PC-9 (cell line): ENCODE results near the gene HFE.

Source experiments
- CTCF ChIP-seq: fragments of 200-600 bp; sonication (generic); conservative IDR thresholded peaks from 2 replicates; pipeline ENCODE4 v1.6.1; 2017; ENCODE audit warnings: mixed run types, antibody characterized with exemption, mild to moderate bottlenecking, moderate library complexity
- EZH2 ChIP-seq: fragments of 200-600 bp; sonication (generic); IDR thresholded peaks from 2 replicates; pipeline ENCODE4 v1.8.0; 2017; ENCODE audit warnings: antibody characterized with exemption, low read depth

GRCh38 chr6:26045928-26046368, 41.3 kb upstream of the HFE start:
- TF ChIP-seq CTCF, result no peak
- TF ChIP-seq EZH2, result no peak
